NCI-H1436 treated with DMSO at 0.1 percent for 48 hours (cell line): ENCODE results near the gene ATXN7L1.
"Not testable (repeated sequence)": the region's sequence is repeated elsewhere in the genome, so short reads cannot be mapped to it uniquely, and the experiment has no call there.

Source experiments
- DNase-seq: peaks from one replicate; lab custom pipeline; 2025; lab: John Stamatoyannopoulos, UW

The ATXN7L1 gene

DNA sequence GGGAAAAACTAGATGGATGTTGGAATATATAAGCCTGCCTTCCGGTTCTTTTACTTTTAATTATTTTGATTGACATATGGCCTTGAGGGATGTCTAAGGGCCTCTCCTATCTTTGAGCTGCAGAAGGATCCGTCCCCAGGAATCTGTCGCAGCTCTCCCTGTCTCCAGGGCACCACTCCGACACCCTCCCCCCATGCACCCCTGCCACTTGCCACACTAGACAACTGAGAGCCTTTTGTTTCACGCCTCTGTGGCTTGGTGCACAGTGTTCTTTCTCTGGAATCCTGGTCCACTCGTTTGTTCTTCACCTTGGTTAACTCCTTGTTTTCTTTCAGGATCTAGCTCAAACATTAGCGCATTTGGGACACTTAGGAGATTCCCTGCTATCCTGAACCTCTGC is 171.0 kb downstream of the ATXN7L1 start:
- DNase-seq = no peak

DNA sequence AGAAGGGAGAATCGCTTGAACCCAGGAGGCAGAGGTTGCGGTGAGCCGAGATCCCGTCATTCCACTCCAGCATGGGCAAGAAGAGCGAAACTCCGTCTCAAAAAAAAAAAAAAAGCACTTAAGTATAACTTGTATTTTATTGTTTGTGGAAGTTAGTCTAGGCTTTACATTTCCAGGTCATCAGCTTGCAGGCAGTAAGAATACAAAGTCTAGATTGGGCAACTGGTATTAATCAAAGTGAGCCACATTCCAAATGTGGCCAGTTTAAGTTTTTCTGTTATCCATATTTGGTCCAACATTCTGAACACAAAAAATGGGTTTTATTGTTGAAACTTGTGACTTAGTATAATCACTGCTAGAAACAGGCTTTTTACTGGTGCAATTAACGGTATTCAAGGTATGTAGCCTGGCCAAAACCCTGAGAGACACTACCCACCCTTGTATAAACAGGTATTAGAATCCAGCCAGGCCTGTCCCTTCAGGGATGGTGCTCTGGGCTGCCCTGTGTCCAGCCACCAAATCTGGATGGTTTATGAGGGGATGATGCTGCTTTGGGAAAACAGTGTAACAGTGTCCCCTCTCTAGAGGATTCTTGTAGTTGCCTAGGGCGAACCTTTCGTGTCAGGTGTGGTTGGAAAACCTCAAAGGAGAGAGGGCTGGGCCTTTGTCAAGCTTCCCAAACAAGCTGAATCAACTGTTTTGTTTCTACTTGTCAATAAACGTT is 173.0 kb downstream of the ATXN7L1 start:
- no peak for DNase-seq

GRCh38 chr7:105699568-105700236 is 176.7 kb downstream of the ATXN7L1 start:
- no peak for DNase-seq

GRCh38 chr7:105698531-105698930 is 177.9 kb downstream of the ATXN7L1 start:
- no peak for DNase-seq

- no peak for DNase-seq
Measured at GRCh38 chr7:105697753-105698152, 178.6 kb downstream of the ATXN7L1 start.

- not testable (repeated sequence) for DNase-seq
Measured at GRCh38 chr7:105697169-105697568, 179.2 kb downstream of the ATXN7L1 start.

DNA sequence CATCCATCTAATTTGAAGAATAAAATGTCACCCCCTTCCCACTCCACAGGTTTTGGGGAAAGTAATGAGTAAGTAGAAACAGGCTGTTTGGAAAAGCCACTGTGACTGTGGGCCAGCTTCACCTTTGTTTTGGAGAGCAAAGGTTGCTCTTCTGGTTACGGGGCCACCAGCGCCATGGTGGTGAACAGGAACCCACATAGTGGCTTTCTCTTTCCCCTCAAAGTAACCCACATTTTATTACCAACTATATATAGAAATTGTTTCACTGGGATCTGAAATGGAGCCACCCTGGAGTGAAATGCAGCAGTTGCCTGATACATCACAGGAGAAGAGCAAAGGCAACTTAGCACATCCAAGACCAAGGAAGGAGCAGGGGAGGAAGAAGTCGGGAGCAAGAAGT is 182.8 kb downstream of the ATXN7L1 start:
- no peak for DNase-seq

- DNase-seq = no peak
Measured at GRCh38 chr7:105691680-105692564, 184.5 kb downstream of the ATXN7L1 start.

GRCh38 chr7:105691082-105691679 is 185.2 kb downstream of the ATXN7L1 start:
- no peak for DNase-seq

GRCh38 chr7:105690325-105690945 is 186.0 kb downstream of the ATXN7L1 start:
- DNase-seq = no peak

GRCh38 chr7:105689067-105689819 is 187.2 kb downstream of the ATXN7L1 start:
- DNase-seq = no peak

DNA sequence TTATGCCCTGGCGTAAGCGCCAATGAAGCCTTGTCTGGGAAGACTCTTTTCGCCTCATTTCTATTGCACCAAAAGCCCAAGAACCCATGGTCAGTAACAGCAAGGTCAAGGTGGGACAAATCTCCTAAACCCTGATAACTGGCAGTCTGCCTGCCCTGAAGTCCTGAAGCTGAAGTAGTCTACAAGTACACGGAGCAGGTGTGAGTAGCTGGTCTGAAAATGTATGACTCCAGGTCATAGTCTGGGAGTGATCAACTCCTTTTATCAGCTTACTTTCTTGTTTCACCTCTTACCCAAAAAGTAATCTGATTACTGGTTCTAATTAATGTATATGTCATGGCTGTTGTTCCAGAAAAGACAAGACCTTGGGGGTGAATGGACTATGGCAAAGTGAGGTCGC is 187.8 kb downstream of the ATXN7L1 start:
- no peak for DNase-seq

DNA sequence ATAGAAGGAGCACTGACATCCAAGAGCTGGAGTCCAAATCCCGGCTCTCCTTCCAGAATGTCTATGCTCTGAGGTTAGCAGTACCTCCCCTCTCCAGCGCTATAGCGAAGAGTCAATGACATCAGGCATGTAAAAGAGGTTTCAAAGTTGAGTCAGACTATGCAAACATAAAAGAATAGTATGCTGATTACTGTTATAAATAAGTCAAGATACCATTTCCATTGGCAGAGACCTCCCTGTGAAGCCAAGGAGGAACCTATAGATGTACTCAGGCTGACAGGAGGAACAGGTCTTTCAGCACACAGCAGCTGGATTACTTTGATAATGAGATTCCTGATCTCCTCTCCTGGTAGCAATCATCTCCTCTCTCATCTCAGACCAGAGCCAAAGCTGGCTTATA is 191.2 kb downstream of the ATXN7L1 start:
- no peak for DNase-seq

- DNase-seq = no peak
Measured at GRCh38 chr7:105682341-105683060, 193.9 kb downstream of the ATXN7L1 start.

DNA sequence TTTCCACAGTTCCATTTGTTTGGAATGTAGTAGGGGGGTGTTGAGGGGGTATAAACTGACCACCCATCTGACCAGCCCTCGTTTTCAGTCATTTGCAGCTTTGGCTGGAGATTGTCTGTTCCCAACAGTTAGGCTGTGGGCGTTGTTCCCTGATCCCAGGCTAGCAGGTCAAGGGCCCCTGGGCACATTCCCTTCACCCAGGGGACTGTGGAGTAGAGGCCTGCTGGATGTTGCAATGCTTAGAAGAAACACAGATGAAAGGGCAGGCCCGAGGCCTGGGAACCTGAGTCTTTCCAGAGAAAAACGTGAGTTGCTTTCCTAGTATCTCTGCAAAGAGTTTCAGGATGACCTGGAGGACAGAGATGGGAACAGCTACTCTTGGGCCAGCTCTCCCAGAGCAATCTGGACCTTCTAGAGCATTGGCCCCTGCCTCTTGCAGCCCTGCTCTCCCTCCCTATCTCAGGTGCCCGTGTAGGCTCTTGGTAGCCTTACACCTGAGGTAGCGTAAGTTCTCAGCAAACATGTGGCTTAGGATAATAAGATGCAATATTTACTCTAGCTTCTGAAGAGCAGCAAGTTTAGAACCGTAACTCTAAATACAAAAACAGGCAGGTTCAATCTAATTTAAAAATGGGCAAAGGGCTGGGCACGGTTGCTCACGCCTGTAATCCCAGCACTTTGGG is 195.8 kb downstream of the ATXN7L1 start:
- DNase-seq = no peak

DNA sequence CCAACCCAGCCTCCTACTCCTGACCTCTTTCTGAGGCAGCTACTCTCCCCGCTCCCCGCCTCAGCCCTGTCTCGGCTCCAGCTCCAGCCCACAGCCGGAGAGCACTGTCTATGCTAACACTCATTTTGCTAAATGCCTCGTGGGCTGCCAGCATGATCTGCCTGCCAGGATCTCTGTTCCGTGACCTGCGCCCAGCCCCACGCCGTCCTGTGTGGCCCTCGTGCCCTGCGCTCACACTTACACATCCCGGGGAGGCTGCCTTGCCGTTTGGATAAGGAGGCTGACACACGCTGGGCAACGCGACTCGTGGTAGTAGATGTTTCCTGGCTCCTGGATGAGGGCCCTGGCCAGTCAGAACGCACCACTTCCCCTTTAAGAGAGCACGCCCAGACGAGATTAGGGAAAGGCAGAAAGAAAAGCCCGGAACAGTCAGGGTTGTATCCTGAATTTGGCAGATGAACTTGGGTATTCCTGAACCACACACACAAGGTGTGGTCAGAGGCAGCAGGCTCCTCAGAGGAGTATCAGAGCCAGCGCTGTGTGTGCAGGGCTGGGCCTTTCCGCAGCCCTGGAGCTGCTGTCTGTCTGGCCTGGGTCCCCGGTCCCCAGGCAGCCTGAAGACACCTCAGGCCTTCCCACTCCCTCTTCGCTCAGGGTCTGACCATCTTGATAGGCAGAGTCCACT is 197.4 kb downstream of the ATXN7L1 start:
- no peak for DNase-seq

DNA sequence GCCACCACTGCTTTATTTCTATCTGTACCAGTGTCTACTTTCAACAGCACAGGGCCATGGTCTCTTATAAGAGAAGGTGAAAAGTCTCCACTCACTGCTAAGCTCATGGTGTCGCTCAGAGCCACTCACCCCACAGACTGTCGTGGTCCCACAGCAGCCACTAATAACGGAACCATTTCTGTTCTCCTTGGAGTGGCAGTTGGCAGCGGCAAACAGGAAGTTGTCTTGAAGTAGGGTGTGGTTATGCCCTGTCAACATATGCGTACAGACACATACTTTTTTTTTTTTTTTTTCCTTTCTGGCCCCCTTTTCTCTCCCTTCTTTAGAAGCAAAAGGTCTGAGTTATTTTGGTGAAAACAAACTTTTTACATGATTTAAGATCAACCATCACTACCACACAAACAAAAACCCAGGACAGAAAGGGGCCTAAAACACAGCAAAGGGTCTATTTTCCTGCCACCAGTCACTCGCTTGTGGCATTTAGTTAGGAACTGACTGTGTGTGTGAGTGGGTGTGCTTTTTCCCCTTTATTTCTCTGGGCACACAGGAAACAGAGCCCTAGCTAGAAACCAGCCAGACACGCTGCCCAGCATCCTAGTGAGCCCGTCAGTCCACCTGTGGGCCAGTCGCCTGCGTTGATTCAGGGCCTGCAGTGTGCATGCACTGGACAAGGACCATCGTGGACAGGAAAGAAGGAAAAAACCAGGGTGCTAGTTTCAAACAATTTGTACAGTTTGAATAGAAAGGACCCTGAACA is 198.4 kb downstream of the ATXN7L1 start:
- no peak for DNase-seq

- no peak for DNase-seq
Measured at GRCh38 chr7:105677410-105677730, 199.0 kb downstream of the ATXN7L1 start.

DNA sequence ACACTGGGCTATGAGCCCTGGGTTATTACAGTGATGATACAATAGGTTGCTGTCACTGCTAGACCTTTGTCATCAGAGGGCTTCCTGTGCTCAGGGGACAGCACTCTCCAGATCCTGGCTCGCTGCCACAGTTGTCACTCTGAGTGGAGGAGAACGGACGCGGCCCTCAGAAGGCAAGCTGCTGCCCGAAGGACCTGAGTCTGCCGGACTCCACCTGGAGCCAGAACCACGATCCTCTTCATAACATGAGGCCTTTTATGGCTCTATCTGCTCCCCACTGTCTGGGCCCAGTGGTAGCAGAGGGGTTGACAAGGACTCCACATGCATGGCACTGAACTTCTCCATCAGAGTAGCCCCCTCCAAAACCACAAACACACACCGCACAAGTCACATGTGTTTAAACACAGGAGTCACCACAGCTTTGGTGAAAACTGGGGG is 200.4 kb downstream of the ATXN7L1 start:
- no peak for DNase-seq
